Mesenchymal stem cell (in vitro differentiated cells and primary cell): ENCODE measurements around the gene MIER2.

Experiments
- DNase-seq: peaks from one replicate; pipeline ENCODE4 v3.0.0-alpha.2; 2013
- H2AFZ ChIP-seq: one replicate; pipeline ENCODE4 v1.6.1; 2013; ENCODE audit warnings: low read depth, mild to moderate bottlenecking, control low read depth, inconsistent platforms, low read length, moderate library complexity
- H2AK5ac ChIP-seq: 2 replicates; pipeline ENCODE4 v1.6.1; 2013; ENCODE audit warnings: low read length, moderate library complexity, mild to moderate bottlenecking, inconsistent platforms; ENCODE audit not compliant: severe bottlenecking
- H2BK120ac ChIP-seq: one replicate; pipeline ENCODE4 v1.6.1; 2013; ENCODE audit warnings: low read depth, mild to moderate bottlenecking, inconsistent platforms, low read length, moderate library complexity
- H2BK12ac ChIP-seq, 2 experiments: one replicate each; pipeline ENCODE4 v1.6.1; 2013; ENCODE audit warnings: inconsistent platforms in 2 of 2, low read length in 2 of 2, mild to moderate bottlenecking in 2 of 2, moderate library complexity in 2 of 2, control low read depth in 1 of 2
- H2BK15ac ChIP-seq: one replicate; pipeline ENCODE4 v1.6.1; 2013; ENCODE audit warnings: mild to moderate bottlenecking, low read depth, inconsistent platforms; ENCODE audit not compliant: poor library complexity, severe bottlenecking
- H2BK5ac ChIP-seq: 2 replicates; pipeline ENCODE4 v1.6.1; 2013; ENCODE audit warnings: low read depth, mild to moderate bottlenecking, low read length, control low read depth, inconsistent platforms; ENCODE audit not compliant: poor library complexity, severe bottlenecking
- H3K14ac ChIP-seq, 2 experiments: one replicate each; pipeline ENCODE4 v1.6.1; 2013; ENCODE audit warnings: inconsistent platforms in 2 of 2, low read length in 2 of 2, control low read depth in 1 of 2, mild to moderate bottlenecking in 1 of 2, moderate library complexity in 1 of 2
- H3K18ac ChIP-seq, 2 experiments: one replicate each; pipeline ENCODE4 v1.6.1; 2013; ENCODE audit warnings: inconsistent platforms in 2 of 2, low read length in 2 of 2, control low read depth in 1 of 2, low read depth in 1 of 2, mild to moderate bottlenecking in 1 of 2
- H3K23ac ChIP-seq, 2 experiments: one replicate each; pipeline ENCODE4 v1.6.1; 2013; ENCODE audit warnings: inconsistent platforms in 2 of 2, low read length in 2 of 2, mild to moderate bottlenecking in 2 of 2, moderate library complexity in 2 of 2, control low read depth in 1 of 2
- H3K27ac ChIP-seq: 2 replicates; pipeline ENCODE4 v1.5.1; 2013; ENCODE audit warnings: mild to moderate bottlenecking, moderate library complexity, low read length, control low read depth, inconsistent platforms; ENCODE audit not compliant: poor library complexity, severe bottlenecking
- H3K27me3 ChIP-seq, 2 experiments: 2 replicates each; pipeline versions ENCODE4 v1.6.1 to v1.7.0; 2013; ENCODE audit warnings: low read length in 2 of 2, mild to moderate bottlenecking in 2 of 2, moderate library complexity in 2 of 2, control low read depth in 1 of 2, inconsistent platforms in 1 of 2; ENCODE audit not compliant: control insufficient read depth in 1 of 2, insufficient read depth in 1 of 2
- H3K36me3 ChIP-seq, 2 experiments: 2 replicates each; pipeline versions ENCODE4 v1.6.1 to v1.7.0; 2013; ENCODE audit warnings: low read length in 2 of 2, control low read depth in 1 of 2, inconsistent platforms in 1 of 2, low read depth in 1 of 2, mild to moderate bottlenecking in 1 of 2; ENCODE audit not compliant: insufficient read depth in 2 of 2, control insufficient read depth in 1 of 2
- H3K4ac ChIP-seq, 2 experiments: one replicate each; pipeline ENCODE4 v1.6.1; 2013; ENCODE audit warnings: inconsistent platforms in 2 of 2, low read length in 2 of 2, mild to moderate bottlenecking in 2 of 2, moderate library complexity in 2 of 2, control low read depth in 1 of 2, low read depth in 1 of 2
- H3K4me1 ChIP-seq: 2 replicates; pipeline ENCODE4 v1.6.1; 2013; ENCODE audit warnings: low read depth, low read length, control low read depth; ENCODE audit not compliant: control insufficient read depth, insufficient read depth
- H3K4me2 ChIP-seq: 2 replicates; pipeline ENCODE4 v1.6.1; 2013; ENCODE audit warnings: low read length, mild to moderate bottlenecking, inconsistent platforms; ENCODE audit not compliant: poor library complexity, severe bottlenecking
- H3K4me3 ChIP-seq, 2 experiments: 2 replicates each; pipeline versions ENCODE4 v1.5.1 to v1.7.0; 2013; ENCODE audit warnings: low read length in 2 of 2, mild to moderate bottlenecking in 2 of 2, control low read depth in 1 of 2, low read depth in 1 of 2; ENCODE audit not compliant: insufficient read depth in 1 of 2
- H3K79me1 ChIP-seq: replicated peaks from 2 replicates; pipeline ENCODE4 v1.6.1; 2013; ENCODE audit warnings: mild to moderate bottlenecking, control low read depth, low read length, inconsistent platforms; ENCODE audit not compliant: poor library complexity, severe bottlenecking
- H3K9ac ChIP-seq: 2 replicates; pipeline ENCODE4 v1.7.0; 2013; ENCODE audit warnings: mild to moderate bottlenecking, low read length, moderate library complexity
- H3K9me3 ChIP-seq: 2 replicates; pipeline ENCODE4 v1.7.0; 2013; ENCODE audit warnings: mild to moderate bottlenecking, low read length; ENCODE audit not compliant: control insufficient read depth
- H4K8ac ChIP-seq: one replicate; pipeline ENCODE4 v1.6.1; 2013; ENCODE audit warnings: inconsistent platforms, mild to moderate bottlenecking, low read length, moderate library complexity
- H4K91ac ChIP-seq: one replicate; pipeline ENCODE4 v1.6.1; 2013; ENCODE audit warnings: mild to moderate bottlenecking, low read length, inconsistent platforms
- WGBS: methylation state at CpG from one replicate; pipeline ENCODE4 v1.1.7; 2013; ENCODE audit warnings: mixed read lengths; 5-methylcytosine and 5-hydroxymethylcytosine counted together

Gene MIER2

GRCh38 chr19:391726-392374 lies 47.3 kb upstream of the MIER2 start:
- no peak overlapping the region for H2BK120ac ChIP-seq
- H2BK12ac ChIP-seq: no peak overlapping the region
- no peak overlapping the region for H2BK5ac ChIP-seq
- no peak overlapping the region for H3K27ac ChIP-seq
- no peak overlapping the region for H4K8ac ChIP-seq
- no peak overlapping the region for H3K4ac ChIP-seq
- H3K27me3 ChIP-seq: peaks cover 10 to 30% of the 10 kb centered on the region in 2 experiments
- H3K14ac ChIP-seq: no peak overlapping the region
- DNase-seq: no peak
- H3K9me3 ChIP-seq: no peaks in the 10 kb centered on the region
- H3K36me3 ChIP-seq: no peaks in the 10 kb centered on the region
- no peak overlapping the region for H2BK15ac ChIP-seq
- 89% methylated on average over 30 of the region's 30 CpGs for WGBS
- H2AFZ ChIP-seq: no peak overlapping the region
- no peak overlapping the region for H3K9ac ChIP-seq
- H3K4me2 ChIP-seq: no peak overlapping the region
- H3K23ac ChIP-seq: no peak overlapping the region
- no peaks in the 10 kb centered on the region for H3K79me1 ChIP-seq
- no peak overlapping the region for H3K4me3 ChIP-seq
- no peak overlapping the region for H2AK5ac ChIP-seq
- H3K18ac ChIP-seq: no peak overlapping the region
- no peaks in the 10 kb centered on the region for H3K4me1 ChIP-seq
- no peak overlapping the region for H4K91ac ChIP-seq

- no peak overlapping the region for H3K27ac ChIP-seq
- no peaks in the 10 kb centered on the region for H3K4me1 ChIP-seq
- no peak overlapping the region for H3K9ac ChIP-seq
- H3K4me2 ChIP-seq: no peak overlapping the region
- no peak overlapping the region for H2BK120ac ChIP-seq
- no peak overlapping the region for H4K8ac ChIP-seq
- no peaks in the 10 kb centered on the region for H3K9me3 ChIP-seq
- H3K14ac ChIP-seq: no peak overlapping the region
- H4K91ac ChIP-seq: no peak overlapping the region
- H3K27me3 ChIP-seq: peaks cover 10 to 33% of the 10 kb centered on the region in 2 experiments
- 73% methylated on average over 2 of the region's 2 CpGs for WGBS
- no peak overlapping the region for H2BK12ac ChIP-seq
- no peak overlapping the region for H2BK5ac ChIP-seq
- DNase-seq: no peak
- no peak overlapping the region for H3K4ac ChIP-seq
- no peaks in the 10 kb centered on the region for H3K79me1 ChIP-seq
- no peak overlapping the region for H3K4me3 ChIP-seq
- no peak overlapping the region for H2AK5ac ChIP-seq
- H2AFZ ChIP-seq: no peak overlapping the region
- no peak overlapping the region for H3K23ac ChIP-seq
- no peak overlapping the region for H2BK15ac ChIP-seq
- H3K36me3 ChIP-seq: no peaks in the 10 kb centered on the region
- H3K18ac ChIP-seq: no peak overlapping the region
These were observed 46.6 kb upstream of the MIER2 start for GRCh38 chr19:391207-391557.

GRCh38 chr19:390386-391206 lies 46.0 kb upstream of the MIER2 start:
- no peaks in the 10 kb centered on the region for H3K79me1 ChIP-seq
- no peak overlapping the region for H3K4ac ChIP-seq
- H2AK5ac ChIP-seq: no peak overlapping the region
- H3K27me3 ChIP-seq: peaks cover 10 to 33% of the 10 kb centered on the region in 2 experiments
- 93% methylated on average over 29 of the region's 30 CpGs for WGBS
- no peak overlapping the region for H3K9ac ChIP-seq
- H3K27ac ChIP-seq: no peak overlapping the region
- H3K9me3 ChIP-seq: no peaks in the 10 kb centered on the region
- no peak overlapping the region for H2BK5ac ChIP-seq
- no peaks in the 10 kb centered on the region for H3K36me3 ChIP-seq
- H2BK120ac ChIP-seq: no peak overlapping the region
- H4K91ac ChIP-seq: no peak overlapping the region
- no peak overlapping the region for H3K4me2 ChIP-seq
- no peak overlapping the region for H3K4me3 ChIP-seq
- no peak overlapping the region for H2AFZ ChIP-seq
- H2BK12ac ChIP-seq: no peak overlapping the region
- H3K14ac ChIP-seq: no peak overlapping the region
- no peak overlapping the region for H4K8ac ChIP-seq
- DNase-seq: no peak
- no peak overlapping the region for H2BK15ac ChIP-seq
- no peaks in the 10 kb centered on the region for H3K4me1 ChIP-seq
- H3K23ac ChIP-seq: no peak overlapping the region
- no peak overlapping the region for H3K18ac ChIP-seq

GRCh38 chr19:389935-390289 lies 45.3 kb upstream of the MIER2 start:
- Histone ChIP-seq H3K9ac (no peak overlapping the region), H3K14ac (no peak overlapping the region), H3K4me2 (no peak overlapping the region), H3K27ac (no peak overlapping the region), H2BK12ac (no peak overlapping the region), H2AFZ (no peak overlapping the region), H3K18ac (no peak overlapping the region), H2AK5ac (no peak overlapping the region), H3K9me3 (no peaks in the 10 kb centered on the region), H2BK5ac (no peak overlapping the region), H3K4me1 (no peaks in the 10 kb centered on the region), H3K4ac (no peak overlapping the region), H4K8ac (no peak overlapping the region), H3K79me1 (no peaks in the 10 kb centered on the region), H3K4me3 (no peak overlapping the region), H4K91ac (no peak overlapping the region), H3K27me3 (peaks cover 10 to 37% of the 10 kb centered on the region in 2 experiments), H2BK120ac (no peak overlapping the region), H2BK15ac (no peak overlapping the region), H3K23ac (no peak overlapping the region), H3K36me3 (no peaks in the 10 kb centered on the region)
- DNase-seq: no peak
- 87% methylated on average over 12 of the region's 12 CpGs for WGBS
